Progenitor cell of endocrine pancreas (in vitro differentiated cells): ENCODE results near the gene SLC6A8. TPM values are rescaled to one million over a fixed set of nuclear protein-coding genes. Genes with fewer than 3 reads are reported as not detected.

Experiments
- DNase-seq: peaks from one replicate; pipeline ENCODE4 v3.0.0; 2021; ENCODE audit warnings: low spot score; ENCODE audit not compliant: unreplicated experiment
- H3K27ac Mint-ChIP-seq: 2 replicates; pipeline ENCODE4 v1.8.0; 2021; ENCODE audit warnings: mild to moderate bottlenecking, moderate library complexity, mixed read lengths
- H3K27me3 Mint-ChIP-seq: 2 replicates; pipeline ENCODE4 v1.8.0; 2021; ENCODE audit warnings: mixed read lengths
- H3K36me3 Mint-ChIP-seq: 2 replicates; pipeline ENCODE4 v1.8.0; 2022; ENCODE audit warnings: mixed read lengths; ENCODE audit not compliant: insufficient read depth
- H3K4me1 Mint-ChIP-seq: 2 replicates; pipeline ENCODE4 v1.8.0; 2021; ENCODE audit warnings: low read depth, mixed read lengths
- H3K4me3 Mint-ChIP-seq: 2 replicates; pipeline ENCODE4 v1.8.0; 2021; ENCODE audit warnings: low read depth, mild to moderate bottlenecking, moderate library complexity, mixed read lengths
- H3K9me3 Mint-ChIP-seq: 2 replicates; pipeline ENCODE4 v1.8.0; 2021; ENCODE audit warnings: low read depth, mixed read lengths
- CTCF ChIP-seq: fragments of 200-600 bp; sonication (generic); IDR thresholded peaks from one replicate; pipeline ENCODE4 v1.5.0; 2021; ENCODE audit warnings: antibody characterized with exemption, mild to moderate bottlenecking; ENCODE audit not compliant: unreplicated experiment
- total RNA-seq: library from RNA; stranded (reverse); gene quantifications from 2 replicates; pipeline ENCODE4 v1.2.1, GENCODE V29; 2021

The SLC6A8 gene
- total RNA-seq, 1 donor from 2014 or later: 52.2 TPM

- no peaks in the 10 kb centered on the region for H3K4me1 Mint-ChIP-seq
These were observed 47.5 kb downstream of the SLC6A8 start for GRCh38 chrX:153735274-153735673.

GRCh38 chrX:153736071-153736820 is 48.5 kb downstream of the SLC6A8 start:
- Mint-ChIP-seq H3K36me3 (peaks cover 16% of the 10 kb centered on the region), H3K4me1 (no peaks in the 10 kb centered on the region), H3K27ac (no peak overlapping the region), H3K9me3 (peaks cover 19% of the 10 kb centered on the region), H3K4me3 (no peak overlapping the region), H3K27me3 (no peaks in the 10 kb centered on the region)
- TF ChIP-seq CTCF: no peak
- DNase-seq: no peak

More at GRCh38 chrX:153735274-153735673, 47.5 kb downstream of the SLC6A8 start:
- Mint-ChIP-seq H3K27ac (no peak overlapping the region), H3K4me3 (no peak overlapping the region), H3K27me3 (no peaks in the 10 kb centered on the region), H3K9me3 (peaks cover 24% of the 10 kb centered on the region), H3K36me3 (peaks cover 20% of the 10 kb centered on the region)
- no peak for DNase-seq
- TF ChIP-seq CTCF: no peak

GRCh38 chrX:153736871-153737441 is 49.2 kb downstream of the SLC6A8 start:
- no peak for DNase-seq
- no peak for TF ChIP-seq CTCF
- H3K4me3 Mint-ChIP-seq: no peak overlapping the region
- no peaks in the 10 kb centered on the region for H3K27me3 Mint-ChIP-seq
- peaks cover 10% of the 10 kb centered on the region for H3K36me3 Mint-ChIP-seq
- no peak overlapping the region for H3K27ac Mint-ChIP-seq
- H3K4me1 Mint-ChIP-seq: no peaks in the 10 kb centered on the region
- peaks cover 12% of the 10 kb centered on the region for H3K9me3 Mint-ChIP-seq

- Mint-ChIP-seq H3K4me3 (no peak overlapping the region), H3K4me1 (no peaks in the 10 kb centered on the region), H3K27me3 (no peaks in the 10 kb centered on the region), H3K9me3 (peaks cover 11% of the 10 kb centered on the region), H3K36me3 (peaks cover 10% of the 10 kb centered on the region), H3K27ac (no peak overlapping the region)
- no peak for TF ChIP-seq CTCF
- DNase-seq: no peak
These were observed 50.4 kb downstream of the SLC6A8 start for GRCh38 chrX:153738056-153738605.

- H3K4me3 Mint-ChIP-seq: no peak overlapping the region
- H3K9me3 Mint-ChIP-seq: peaks cover 7% of the 10 kb centered on the region
- no peaks in the 10 kb centered on the region for H3K27me3 Mint-ChIP-seq
- no peak for DNase-seq
- H3K36me3 Mint-ChIP-seq: peaks cover 5% of the 10 kb centered on the region
- TF ChIP-seq CTCF: no peak
- H3K27ac Mint-ChIP-seq: no peak overlapping the region
- H3K4me1 Mint-ChIP-seq: peaks cover 1% of the 10 kb centered on the region
These were observed 52.2 kb downstream of the SLC6A8 start for GRCh38 chrX:153739754-153740486.
